HL-60 (cell line): ENCODE measurements around the gene ARID5B.

Source experiments
- DNase-seq, 2 experiments: peaks; one replicate each; pipeline ENCODE4 v3.0.0-alpha.2; 2010 to 2020; ENCODE audit warnings: low read depth in 1 of 2, low spot score in 1 of 2
- H3K27ac ChIP-seq: fragments of 250-450 bp; sonication (Bioruptor Pico); replicated peaks from 2 replicates; pipeline ENCODE4 v1.5.1; 2020; ENCODE audit warnings: mild to moderate bottlenecking, moderate library complexity
- H3K27me3 ChIP-seq: fragments of 250-450 bp; sonication (Bioruptor Pico); 2 replicates; pipeline ENCODE4 v1.5.1; 2021; ENCODE audit warnings: mild to moderate bottlenecking, moderate library complexity; ENCODE audit not compliant: insufficient read depth, poor library complexity, severe bottlenecking
- H3K4me3 ChIP-seq: replicated peaks from 2 replicates; pipeline ENCODE4 v1.5.1; 2011; ENCODE audit warnings: mild to moderate bottlenecking, control low read depth, low read length; ENCODE audit not compliant: insufficient read depth
- GABPA ChIP-seq: IDR thresholded peaks from 2 replicates; pipeline ENCODE4 v1.6.1; 2012; ENCODE audit warnings: low read depth
- POLR2AphosphoS5 ChIP-seq: IDR thresholded peaks from 2 replicates; pipeline ENCODE4 v1.6.1; 2012; ENCODE audit warnings: low read depth
- SPI1 ChIP-seq: IDR thresholded peaks from 2 replicates; pipeline ENCODE4 v1.6.1; 2012; ENCODE audit warnings: low read depth, mild to moderate bottlenecking, borderline replicate concordance
- TF ChIP-seq, protein P1 (sequence below): IDR thresholded peaks from 2 replicates; pipeline ENCODE4 v1.6.1; 2012; ENCODE audit warnings: low read depth; ENCODE audit not compliant: insufficient replicate concordance
- TF ChIP-seq, protein P2 (sequence below): IDR thresholded peaks from one replicate; pipeline ENCODE4 v1.5.1; 2011; ENCODE audit warnings: low read length, control low read depth, inconsistent platforms; ENCODE audit not compliant: insufficient read depth

The ARID5B gene

DNA sequence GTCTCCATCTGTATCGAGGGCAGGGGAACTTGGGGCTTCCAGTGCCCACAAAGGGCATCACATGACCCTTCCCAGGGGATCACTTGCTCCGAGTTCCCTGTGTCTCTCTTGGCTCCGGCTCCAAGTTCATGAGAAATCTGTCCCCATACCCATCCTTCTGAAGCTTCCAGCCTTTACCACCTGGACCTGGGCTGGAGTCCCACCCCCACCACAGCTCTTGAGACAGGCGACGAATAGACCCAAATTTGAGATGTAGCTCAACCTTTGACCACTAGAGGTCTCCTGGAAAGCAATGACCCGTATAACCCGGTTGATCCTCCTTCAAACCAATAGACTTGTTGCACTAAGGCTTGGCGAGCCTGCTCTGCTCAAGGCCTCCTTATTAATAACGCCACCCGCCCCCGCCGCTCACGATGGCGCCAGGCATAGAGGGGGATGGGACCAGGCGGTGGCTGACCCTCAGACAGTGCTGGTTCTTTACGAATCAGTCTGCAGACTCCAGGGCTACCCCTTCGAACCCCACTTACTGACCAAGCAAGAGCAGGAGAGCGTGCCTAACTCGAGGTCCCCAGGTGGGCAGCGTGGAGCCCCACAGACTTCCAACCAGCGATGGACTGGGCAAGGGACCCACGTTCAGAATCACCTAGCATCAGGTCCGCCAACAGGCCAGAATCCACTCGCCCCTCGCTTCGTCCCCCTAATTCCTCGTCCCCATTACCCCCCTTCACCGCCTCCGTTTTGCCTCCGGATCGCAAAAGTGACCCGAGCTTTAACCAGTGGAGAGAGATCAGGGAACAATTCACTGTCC lies 4.4 kb upstream of the ARID5B start:
- Histone ChIP-seq H3K27me3 (no peaks in the 10 kb centered on the region), H3K4me3 (no peak overlapping the region; the same call in 1 of the 2 replicates), H3K27ac (no peak overlapping the region)
- peak; percentile 52 to 68 for DNase-seq
- TF ChIP-seq, protein P1, sequence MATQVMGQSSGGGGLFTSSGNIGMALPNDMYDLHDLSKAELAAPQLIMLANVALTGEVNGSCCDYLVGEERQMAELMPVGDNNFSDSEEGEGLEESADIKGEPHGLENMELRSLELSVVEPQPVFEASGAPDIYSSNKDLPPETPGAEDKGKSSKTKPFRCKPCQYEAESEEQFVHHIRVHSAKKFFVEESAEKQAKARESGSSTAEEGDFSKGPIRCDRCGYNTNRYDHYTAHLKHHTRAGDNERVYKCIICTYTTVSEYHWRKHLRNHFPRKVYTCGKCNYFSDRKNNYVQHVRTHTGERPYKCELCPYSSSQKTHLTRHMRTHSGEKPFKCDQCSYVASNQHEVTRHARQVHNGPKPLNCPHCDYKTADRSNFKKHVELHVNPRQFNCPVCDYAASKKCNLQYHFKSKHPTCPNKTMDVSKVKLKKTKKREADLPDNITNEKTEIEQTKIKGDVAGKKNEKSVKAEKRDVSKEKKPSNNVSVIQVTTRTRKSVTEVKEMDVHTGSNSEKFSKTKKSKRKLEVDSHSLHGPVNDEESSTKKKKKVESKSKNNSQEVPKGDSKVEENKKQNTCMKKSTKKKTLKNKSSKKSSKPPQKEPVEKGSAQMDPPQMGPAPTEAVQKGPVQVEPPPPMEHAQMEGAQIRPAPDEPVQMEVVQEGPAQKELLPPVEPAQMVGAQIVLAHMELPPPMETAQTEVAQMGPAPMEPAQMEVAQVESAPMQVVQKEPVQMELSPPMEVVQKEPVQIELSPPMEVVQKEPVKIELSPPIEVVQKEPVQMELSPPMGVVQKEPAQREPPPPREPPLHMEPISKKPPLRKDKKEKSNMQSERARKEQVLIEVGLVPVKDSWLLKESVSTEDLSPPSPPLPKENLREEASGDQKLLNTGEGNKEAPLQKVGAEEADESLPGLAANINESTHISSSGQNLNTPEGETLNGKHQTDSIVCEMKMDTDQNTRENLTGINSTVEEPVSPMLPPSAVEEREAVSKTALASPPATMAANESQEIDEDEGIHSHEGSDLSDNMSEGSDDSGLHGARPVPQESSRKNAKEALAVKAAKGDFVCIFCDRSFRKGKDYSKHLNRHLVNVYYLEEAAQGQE = no peak
- TF ChIP-seq, protein P2, sequence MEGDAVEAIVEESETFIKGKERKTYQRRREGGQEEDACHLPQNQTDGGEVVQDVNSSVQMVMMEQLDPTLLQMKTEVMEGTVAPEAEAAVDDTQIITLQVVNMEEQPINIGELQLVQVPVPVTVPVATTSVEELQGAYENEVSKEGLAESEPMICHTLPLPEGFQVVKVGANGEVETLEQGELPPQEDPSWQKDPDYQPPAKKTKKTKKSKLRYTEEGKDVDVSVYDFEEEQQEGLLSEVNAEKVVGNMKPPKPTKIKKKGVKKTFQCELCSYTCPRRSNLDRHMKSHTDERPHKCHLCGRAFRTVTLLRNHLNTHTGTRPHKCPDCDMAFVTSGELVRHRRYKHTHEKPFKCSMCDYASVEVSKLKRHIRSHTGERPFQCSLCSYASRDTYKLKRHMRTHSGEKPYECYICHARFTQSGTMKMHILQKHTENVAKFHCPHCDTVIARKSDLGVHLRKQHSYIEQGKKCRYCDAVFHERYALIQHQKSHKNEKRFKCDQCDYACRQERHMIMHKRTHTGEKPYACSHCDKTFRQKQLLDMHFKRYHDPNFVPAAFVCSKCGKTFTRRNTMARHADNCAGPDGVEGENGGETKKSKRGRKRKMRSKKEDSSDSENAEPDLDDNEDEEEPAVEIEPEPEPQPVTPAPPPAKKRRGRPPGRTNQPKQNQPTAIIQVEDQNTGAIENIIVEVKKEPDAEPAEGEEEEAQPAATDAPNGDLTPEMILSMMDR = peak; percentile 67

DNA sequence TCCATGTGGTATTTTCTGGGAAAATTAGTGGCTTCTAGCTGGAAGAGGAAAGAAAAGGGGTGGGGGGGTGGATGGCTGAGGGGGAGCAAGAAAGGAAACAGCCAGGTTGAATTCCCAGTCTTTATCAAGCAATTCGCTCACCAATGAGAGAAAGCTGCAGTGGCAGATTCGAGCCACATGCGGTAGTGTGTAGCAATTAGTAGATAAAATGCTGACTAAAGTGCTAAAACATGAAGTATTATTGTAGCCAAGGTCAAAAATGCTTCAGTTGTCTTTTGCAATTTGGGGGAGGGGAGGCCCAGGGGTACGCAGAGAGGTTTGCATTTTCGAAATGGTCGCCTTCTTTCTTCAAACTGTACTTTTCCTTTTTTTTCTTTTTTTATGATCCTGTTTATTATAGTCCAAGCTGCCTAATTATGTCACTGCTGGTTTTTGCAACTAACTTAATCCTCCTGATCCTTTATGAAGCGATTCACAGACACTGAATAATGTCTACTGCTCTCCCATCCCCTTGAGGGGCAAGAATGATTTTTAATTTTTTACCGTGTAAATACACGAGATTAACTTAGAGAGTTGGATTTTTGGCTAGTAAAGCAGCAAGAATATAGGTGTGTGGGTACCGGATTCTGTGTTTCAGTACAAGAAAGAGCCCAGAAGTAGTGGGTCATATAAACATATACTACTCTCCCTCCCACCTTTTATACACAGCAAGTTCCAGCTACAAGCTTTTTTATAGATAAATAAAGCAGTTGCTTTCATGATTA lies 3.6 kb upstream of the ARID5B start:
- no peak overlapping the region for H3K4me3 ChIP-seq
- no peak overlapping the region for H3K27ac ChIP-seq
- DNase-seq = no peak
- TF ChIP-seq, protein P2 = peak; percentile 6
- TF ChIP-seq POLR2AphosphoS5 = no peak
- H3K27me3 ChIP-seq = no peaks in the 10 kb centered on the region

DNA sequence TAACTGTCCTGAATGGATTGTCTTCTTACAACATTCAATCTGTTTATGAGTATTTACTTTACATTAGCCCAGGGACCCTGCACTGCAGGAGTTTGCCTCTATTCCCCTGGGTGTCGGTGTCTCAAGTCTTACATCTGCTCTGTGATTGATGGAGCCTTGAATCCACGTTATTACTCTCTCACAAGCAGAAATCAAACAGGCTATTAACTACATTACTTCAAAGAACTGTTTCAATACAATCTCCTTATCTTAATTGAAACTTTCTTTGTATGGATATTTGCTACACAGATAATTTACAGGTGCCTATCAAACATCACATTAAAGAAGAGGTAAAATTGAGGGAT lies 3.1 kb upstream of the ARID5B start:
- DNase-seq = no peak
- Histone ChIP-seq H3K27ac (no peak overlapping the region), H3K27me3 (no peaks in the 10 kb centered on the region), H3K4me3 (no peak overlapping the region)
- TF ChIP-seq GABPA (no peak), SPI1 (no peak), POLR2AphosphoS5 (no peak)
- TF ChIP-seq, protein P2 = no peak
- TF ChIP-seq, protein P1 = no peak
